NOMO-1 treated with dmso at 0.1 percent for 144 hours (cell line): Measurements from ENCODE around the gene CAPZA3.
"Not testable (repeated sequence)": the region's sequence is repeated elsewhere in the genome, so short reads cannot be mapped to it uniquely, and the experiment has no call there.

ENCODE experiments used
- DNase-seq: peaks from one replicate; lab custom pipeline; 2025; ENCODE audit not compliant: unreplicated experiment; lab: John Stamatoyannopoulos, UW

Gene CAPZA3

DNA sequence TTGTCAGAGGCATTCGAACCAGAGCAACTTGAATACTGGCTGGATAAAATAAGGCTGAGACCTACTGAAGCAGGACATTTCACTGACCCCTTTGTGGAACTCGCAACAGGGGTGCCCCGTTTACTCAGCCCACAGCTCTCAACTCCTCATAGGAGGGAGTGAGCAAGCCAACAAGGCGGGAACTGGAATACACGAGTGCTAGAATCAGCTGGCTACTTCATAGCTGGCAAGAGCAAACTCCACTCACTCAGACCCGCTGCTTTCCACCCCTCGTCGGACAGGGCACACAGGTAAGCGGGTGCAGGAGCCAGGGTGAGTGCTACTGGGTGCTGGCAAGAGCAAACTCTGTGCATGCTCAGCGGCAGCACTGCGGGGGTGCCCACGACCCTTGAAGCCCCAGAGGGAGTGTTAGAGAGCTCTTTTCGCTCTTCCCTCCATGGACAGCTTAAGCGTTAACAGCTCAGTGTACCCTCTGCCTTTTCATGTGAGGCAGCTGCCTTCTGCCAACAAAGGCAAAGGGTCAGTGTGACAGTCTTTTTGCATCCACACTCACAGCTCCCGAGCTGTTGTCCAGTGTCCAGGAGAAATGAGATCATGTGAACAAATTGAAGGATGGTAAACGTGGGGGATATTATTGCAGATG lies 15.7 kb downstream of the CAPZA3 start:
- no peak for DNase-seq

DNA sequence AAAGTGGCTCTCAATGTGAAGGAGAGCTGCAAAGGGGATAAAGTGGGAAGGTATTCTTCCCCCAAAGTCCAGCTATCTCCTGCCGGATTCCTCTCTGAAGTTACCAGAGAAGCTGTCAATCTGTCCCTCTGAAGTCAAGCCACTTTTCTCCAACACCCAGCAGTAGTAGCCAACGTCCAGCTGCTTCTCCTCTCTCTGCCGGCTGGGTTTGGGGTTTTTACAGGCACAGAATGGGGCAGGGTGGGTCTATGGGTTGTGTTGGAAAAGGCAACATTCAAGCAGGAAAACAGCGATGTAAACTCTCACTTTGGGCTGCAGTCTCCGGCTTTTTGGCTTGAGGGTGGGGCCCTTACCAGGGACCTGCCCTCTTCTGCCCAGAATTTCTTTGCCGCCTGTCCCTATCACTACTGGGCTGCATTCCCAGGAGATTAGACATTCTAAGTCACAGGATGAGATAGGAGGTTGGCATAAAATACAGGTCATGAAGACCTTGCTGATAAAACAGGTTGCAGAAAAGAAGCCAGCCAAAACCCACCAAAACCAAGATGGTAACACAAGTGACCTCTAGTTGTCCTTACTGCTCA lies 16.3 kb downstream of the CAPZA3 start:
- no peak for DNase-seq

DNA sequence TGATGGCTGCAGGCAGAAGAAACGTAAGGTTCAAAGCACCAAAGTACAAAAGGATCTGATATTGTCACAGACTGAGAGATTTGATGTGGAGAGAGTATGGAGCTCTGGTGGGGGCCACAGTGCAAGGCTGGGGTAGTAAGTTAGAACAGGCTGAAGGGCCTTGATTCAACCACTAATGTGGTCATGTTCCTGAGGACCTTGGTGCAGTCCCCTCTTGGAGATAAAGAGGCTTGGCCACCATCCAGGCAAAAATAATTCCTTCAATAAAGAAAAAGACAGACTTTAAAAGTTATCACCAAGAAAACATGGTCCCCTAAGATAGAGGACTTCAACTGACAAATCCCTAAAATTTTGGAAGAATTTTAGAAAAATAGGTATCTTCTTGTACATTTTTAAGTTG lies 17.4 kb downstream of the CAPZA3 start:
- no peak for DNase-seq

DNA sequence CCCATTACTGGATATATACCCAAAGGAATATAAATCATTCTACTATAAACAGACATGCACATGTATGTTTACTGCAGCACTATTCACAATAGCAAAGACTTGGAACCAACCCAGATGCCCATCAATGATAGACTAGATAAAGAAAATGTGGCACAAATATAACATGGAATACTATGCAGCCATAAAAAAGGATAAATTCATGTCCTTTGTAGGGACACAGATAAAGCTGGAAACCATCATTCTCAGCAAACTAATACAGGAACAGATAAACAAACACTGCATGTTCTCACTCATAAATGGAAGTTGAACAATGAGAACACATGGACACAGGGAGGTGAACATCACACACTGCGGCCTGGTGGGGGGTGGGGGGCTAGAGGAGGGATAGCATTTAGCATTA lies 28.6 kb downstream of the CAPZA3 start:
- not testable (repeated sequence) for DNase-seq

DNA sequence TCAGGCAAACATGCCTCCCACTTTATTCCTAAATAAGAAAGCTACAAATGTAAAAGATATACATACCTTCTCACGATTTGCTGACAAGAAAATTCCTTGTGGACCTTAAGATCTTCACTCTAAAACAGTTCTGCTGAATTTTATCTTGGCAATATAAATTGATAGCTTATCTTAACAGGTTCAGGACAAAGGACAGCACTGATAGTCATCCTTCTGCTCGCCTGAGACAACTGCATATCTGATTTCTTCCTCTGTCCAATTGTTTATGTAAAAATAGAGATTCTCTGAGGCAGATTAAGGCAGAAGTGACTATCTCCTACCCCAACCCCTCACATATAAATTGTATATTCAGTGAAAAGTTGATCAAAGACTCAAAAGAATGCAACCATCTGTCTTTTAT lies 44.9 kb downstream of the CAPZA3 start:
- DNase-seq = no peak

DNA sequence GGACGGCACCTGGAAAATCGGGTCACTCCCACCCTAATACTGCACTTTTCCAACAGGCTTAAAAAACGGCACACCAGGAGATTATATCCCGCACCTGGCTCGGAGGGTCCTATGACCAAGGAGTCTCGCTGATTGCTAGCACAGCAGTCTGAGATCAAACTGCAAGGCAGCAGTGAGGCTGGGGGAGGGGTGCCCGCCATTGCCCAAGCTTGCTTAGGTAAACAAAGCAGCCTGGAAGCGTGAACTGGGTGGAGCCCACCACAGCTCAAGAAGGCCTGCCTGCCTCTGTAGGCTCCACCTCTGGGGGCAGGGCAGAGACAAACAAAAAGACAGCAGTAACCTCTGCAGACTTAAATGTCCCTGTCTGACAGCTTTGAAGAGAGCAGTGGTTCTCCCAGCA lies 47.5 kb downstream of the CAPZA3 start:
- DNase-seq = not testable (repeated sequence)
